ENCODE data around the gene CACNA2D3. TPM values are rescaled to one million over a fixed set of nuclear protein-coding genes. Genes with fewer than 3 reads are reported as not detected.

The CACNA2D3 gene
- polyA plus RNA-seq, 1 donor (not counting 4 experiments of a cell fraction or from before 2014, with no cell fraction given): 0.08 TPM

- no peak for TF ChIP-seq EZH2 (IDR thresholded peaks at IDR 0.05; ENCODE audit: low read length)
- no peak for TF ChIP-seq CTCF (optimal IDR thresholded peaks at IDR 0.05 in 1 of 3, IDR thresholded peaks at IDR 0.05 in 1 of 3, conservative IDR thresholded peaks at IDR 0.05 in 1 of 3; ENCODE audit: extremely low read depth in 1 of 3, insufficient read depth in 2 of 3, low read length in 3 of 3)
- Histone ChIP-seq H3K27me3 (ENCODE audit: control insufficient read depth, extremely low read depth, insufficient read depth, low read length) (no peaks in the 10 kb centered on the region), H2AFZ (ENCODE audit: control insufficient read depth, low read length) (no peak overlapping the region), H3K4me3 (ENCODE audit: control insufficient read depth in 2 of 3, extremely low read depth in 1 of 3, insufficient read depth in 2 of 3, low read depth in 1 of 3, low read length in 3 of 3) (no peak overlapping the region), H3K27ac (ENCODE audit: control insufficient read depth, insufficient read depth, low read length) (no peak overlapping the region), H3K36me3 (ENCODE audit: control insufficient read depth in 2 of 2, extremely low read depth in 1 of 2, insufficient read depth in 2 of 2, low read length in 2 of 2) (no peaks in the 10 kb centered on the region), H3K79me2 (ENCODE audit: control insufficient read depth, insufficient read depth, low read length) (no peaks in the 10 kb centered on the region), H3K9me1 (ENCODE audit: control insufficient read depth, extremely low read depth, insufficient read depth, low read length) (no peaks in the 10 kb centered on the region), H3K4me2 (ENCODE audit: control insufficient read depth, extremely low read depth, insufficient read depth, low read depth, low read length) (no peak overlapping the region), H3K9me3 (ENCODE audit: control insufficient read depth, low read depth, low read length) (no peaks in the 10 kb centered on the region), H3K9ac (ENCODE audit: control insufficient read depth, extremely low read depth, insufficient read depth, low read length) (no peak overlapping the region), H3K4me1 (ENCODE audit: control insufficient read depth, extremely low read depth, insufficient read depth, low read length) (no peaks in the 10 kb centered on the region), H4K20me1 (ENCODE audit: control insufficient read depth, extremely low read depth, insufficient read depth, low read length) (no peaks in the 10 kb centered on the region)
- DNase-seq (ENCODE audit: low read depth, low spot score) (no peak), FAIRE-seq (no peak)
- dilution Hi-C loops (cut with MboI; ENCODE audit: extremely low pct_ligation_motif_present, low sequenced_read_pairs): no loop called here
Measured at GRCh38 chr3:54261141-54261540, 138.8 kb downstream of the CACNA2D3 start.

GRCh38 chr3:54262541-54262940 is 140.2 kb downstream of the CACNA2D3 start:
- H3K36me3 ChIP-seq (ENCODE audit: control insufficient read depth in 2 of 2, extremely low read depth in 1 of 2, insufficient read depth in 2 of 2, low read length in 2 of 2): no peaks in the 10 kb centered on the region
- dilution Hi-C loops (cut with MboI; ENCODE audit: extremely low pct_ligation_motif_present, low sequenced_read_pairs): no loop called here
- no peak for DNase-seq (ENCODE audit: low read depth, low spot score)
- no peaks in the 10 kb centered on the region for H3K4me1 ChIP-seq (ENCODE audit: control insufficient read depth, extremely low read depth, insufficient read depth, low read length)
- H3K9me3 ChIP-seq (ENCODE audit: control insufficient read depth, low read depth, low read length): no peaks in the 10 kb centered on the region
- H3K79me2 ChIP-seq (ENCODE audit: control insufficient read depth, insufficient read depth, low read length): no peaks in the 10 kb centered on the region
- no peak overlapping the region for H3K27ac ChIP-seq (ENCODE audit: control insufficient read depth, insufficient read depth, low read length)
- FAIRE-seq: no peak
- no peaks in the 10 kb centered on the region for H3K27me3 ChIP-seq (ENCODE audit: control insufficient read depth, extremely low read depth, insufficient read depth, low read length)
- H3K9ac ChIP-seq (ENCODE audit: control insufficient read depth, extremely low read depth, insufficient read depth, low read length): no peak overlapping the region
- H2AFZ ChIP-seq (ENCODE audit: control insufficient read depth, low read length): no peak overlapping the region
- TF ChIP-seq EZH2 (IDR thresholded peaks at IDR 0.05; ENCODE audit: low read length) (no peak), CTCF (optimal IDR thresholded peaks at IDR 0.05 in 1 of 3, IDR thresholded peaks at IDR 0.05 in 1 of 3, conservative IDR thresholded peaks at IDR 0.05 in 1 of 3; ENCODE audit: extremely low read depth in 1 of 3, insufficient read depth in 2 of 3, low read length in 3 of 3) (no peak)
- H3K4me2 ChIP-seq (ENCODE audit: control insufficient read depth, extremely low read depth, insufficient read depth, low read depth, low read length): no peak overlapping the region
- H3K9me1 ChIP-seq (ENCODE audit: control insufficient read depth, extremely low read depth, insufficient read depth, low read length): no peaks in the 10 kb centered on the region
- no peaks in the 10 kb centered on the region for H4K20me1 ChIP-seq (ENCODE audit: control insufficient read depth, extremely low read depth, insufficient read depth, low read length)
- H3K4me3 ChIP-seq (ENCODE audit: control insufficient read depth in 2 of 3, extremely low read depth in 1 of 3, insufficient read depth in 2 of 3, low read depth in 1 of 3, low read length in 3 of 3): no peak overlapping the region
